ENCODE data around the gene FRAS1.

GRCh38 chr4:78143634-78144033 lies 86.5 kb downstream of the FRAS1 start:
- TF ChIP-seq POLR2A (IDR thresholded peaks at IDR 0.05), result no peak
- TF ChIP-seq CTCF (IDR thresholded peaks at IDR 0.05), result no peak

Data from ovary (tissue), 3 donors.